Muscle layer of colon (tissue), 2 donors: ENCODE results near the gene GAPVD1.

Experiments
- H3K27ac ChIP-seq: one replicate; pipeline ENCODE4 v1.7.0; 2013; ENCODE audit warnings: low read depth, mild to moderate bottlenecking, low read length, moderate library complexity
- H3K27me3 ChIP-seq, 2 donors: one replicate each; pipeline ENCODE4 v1.7.0; 2013; ENCODE audit warnings: low read length in 2 of 2, mild to moderate bottlenecking in 2 of 2; ENCODE audit not compliant: insufficient read depth in 2 of 2, control insufficient read depth in 1 of 2
- H3K36me3 ChIP-seq: one replicate; pipeline ENCODE4 v1.7.0; 2013; ENCODE audit warnings: mild to moderate bottlenecking, low read length; ENCODE audit not compliant: insufficient read depth
- H3K4me1 ChIP-seq: one replicate; pipeline ENCODE4 v1.7.0; 2013; ENCODE audit warnings: mild to moderate bottlenecking, low read length; ENCODE audit not compliant: insufficient read depth
- H3K4me3 ChIP-seq, 2 donors: one replicate each; pipeline ENCODE4 v1.7.0; 2013; ENCODE audit warnings: low read length in 2 of 2, low read depth in 1 of 2, mild to moderate bottlenecking in 1 of 2, moderate library complexity in 1 of 2
- H3K9ac ChIP-seq: one replicate; pipeline ENCODE4 v1.7.0; 2013; ENCODE audit warnings: low read length
- H3K9me3 ChIP-seq: one replicate; pipeline ENCODE4 v1.7.0; 2013; ENCODE audit warnings: mild to moderate bottlenecking, low read length
- donor health status: abdominal sarcoma.
- donor health status: Adenocarcinoma of cecum.

The GAPVD1 gene

DNA sequence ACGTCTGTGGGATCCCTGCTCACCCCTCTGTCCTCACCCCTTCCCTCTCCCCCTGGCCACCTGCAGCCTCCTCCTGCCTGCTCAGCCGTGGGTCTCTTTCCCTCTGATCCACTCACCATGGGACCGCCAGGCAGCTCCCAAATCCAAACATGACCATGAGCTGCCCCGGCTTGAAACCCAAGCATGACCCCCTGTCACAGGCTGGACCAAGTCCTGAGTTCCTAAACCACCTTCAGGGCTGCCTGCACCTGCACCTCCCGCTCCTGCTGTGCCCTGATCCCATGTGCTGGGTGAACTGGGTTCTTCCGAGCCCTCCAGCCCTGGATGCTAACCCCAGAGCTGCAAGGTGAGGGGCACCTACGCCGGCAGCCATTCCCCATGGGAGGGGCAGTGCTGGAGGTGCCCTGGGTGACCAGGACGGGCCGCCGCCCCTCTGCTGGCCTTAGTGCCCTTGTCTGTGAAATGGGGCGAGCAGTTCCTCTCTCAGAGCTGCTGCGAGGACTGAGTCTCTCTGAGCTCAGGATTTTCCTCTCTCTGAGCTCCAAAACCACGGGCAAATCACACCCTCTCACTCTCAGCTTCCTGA, 149.6 kb downstream of the GAPVD1 start:
- Histone ChIP-seq H3K9ac (no peak overlapping the region), H3K4me1 (peaks cover 7% of the 10 kb centered on the region), H3K4me3 (no peak overlapping the region), H3K9me3 (no peaks in the 10 kb centered on the region), H3K36me3 (no peaks in the 10 kb centered on the region), H3K27ac (no peak overlapping the region), H3K27me3 (no peaks in the 10 kb centered on the region)

DNA sequence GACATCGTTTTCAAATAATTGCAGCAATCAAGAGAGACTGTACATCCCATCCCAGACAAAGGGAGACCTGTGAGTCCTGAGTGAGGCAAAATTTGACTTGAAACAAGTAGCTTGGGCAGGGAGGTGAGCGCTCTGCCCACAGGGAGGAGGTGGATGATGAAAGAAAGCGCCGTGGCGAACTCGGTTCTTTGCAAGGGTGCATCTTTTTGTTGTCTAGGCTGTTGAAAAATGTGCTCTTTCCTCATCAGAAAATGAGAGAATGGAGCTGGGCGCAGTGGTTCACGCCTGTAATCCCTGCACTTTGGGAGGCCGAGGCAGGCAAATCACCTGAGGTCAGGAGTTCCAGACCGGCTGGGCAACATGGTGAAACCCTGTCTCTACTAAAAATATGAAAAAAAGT, 150.5 kb downstream of the GAPVD1 start:
- H3K4me1 ChIP-seq: peaks cover 10% of the 10 kb centered on the region
- H3K4me3 ChIP-seq: no peak overlapping the region
- H3K27ac ChIP-seq: no peak overlapping the region
- H3K36me3 ChIP-seq: no peaks in the 10 kb centered on the region
- H3K9ac ChIP-seq: no peak overlapping the region
- H3K27me3 ChIP-seq: no peaks in the 10 kb centered on the region
- no peaks in the 10 kb centered on the region for H3K9me3 ChIP-seq

DNA sequence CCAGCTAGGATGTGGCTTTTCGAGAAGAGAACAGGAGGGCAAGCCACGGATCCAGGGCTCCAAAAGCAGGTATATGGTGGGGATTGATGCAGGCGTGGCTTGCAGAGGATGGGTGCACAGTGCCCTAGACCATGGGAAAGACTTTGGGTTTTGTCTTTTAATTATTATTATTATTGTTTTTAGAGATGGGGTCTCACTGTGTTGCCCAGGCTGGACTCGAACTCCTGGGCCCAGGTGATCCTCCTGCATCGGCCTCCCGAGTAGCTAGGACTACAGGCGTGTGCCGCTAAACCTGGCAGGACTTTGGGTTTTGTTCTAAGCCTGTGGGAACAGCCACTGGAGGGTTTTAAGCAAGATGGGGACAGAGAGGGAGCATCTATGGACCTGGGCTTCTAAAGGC, 152.0 kb downstream of the GAPVD1 start:
- Histone ChIP-seq H3K4me1 (peaks cover 10% of the 10 kb centered on the region), H3K27ac (no peak overlapping the region), H3K36me3 (no peaks in the 10 kb centered on the region), H3K27me3 (no peaks in the 10 kb centered on the region), H3K9me3 (no peaks in the 10 kb centered on the region), H3K9ac (no peak overlapping the region), H3K4me3 (no peak overlapping the region)

DNA sequence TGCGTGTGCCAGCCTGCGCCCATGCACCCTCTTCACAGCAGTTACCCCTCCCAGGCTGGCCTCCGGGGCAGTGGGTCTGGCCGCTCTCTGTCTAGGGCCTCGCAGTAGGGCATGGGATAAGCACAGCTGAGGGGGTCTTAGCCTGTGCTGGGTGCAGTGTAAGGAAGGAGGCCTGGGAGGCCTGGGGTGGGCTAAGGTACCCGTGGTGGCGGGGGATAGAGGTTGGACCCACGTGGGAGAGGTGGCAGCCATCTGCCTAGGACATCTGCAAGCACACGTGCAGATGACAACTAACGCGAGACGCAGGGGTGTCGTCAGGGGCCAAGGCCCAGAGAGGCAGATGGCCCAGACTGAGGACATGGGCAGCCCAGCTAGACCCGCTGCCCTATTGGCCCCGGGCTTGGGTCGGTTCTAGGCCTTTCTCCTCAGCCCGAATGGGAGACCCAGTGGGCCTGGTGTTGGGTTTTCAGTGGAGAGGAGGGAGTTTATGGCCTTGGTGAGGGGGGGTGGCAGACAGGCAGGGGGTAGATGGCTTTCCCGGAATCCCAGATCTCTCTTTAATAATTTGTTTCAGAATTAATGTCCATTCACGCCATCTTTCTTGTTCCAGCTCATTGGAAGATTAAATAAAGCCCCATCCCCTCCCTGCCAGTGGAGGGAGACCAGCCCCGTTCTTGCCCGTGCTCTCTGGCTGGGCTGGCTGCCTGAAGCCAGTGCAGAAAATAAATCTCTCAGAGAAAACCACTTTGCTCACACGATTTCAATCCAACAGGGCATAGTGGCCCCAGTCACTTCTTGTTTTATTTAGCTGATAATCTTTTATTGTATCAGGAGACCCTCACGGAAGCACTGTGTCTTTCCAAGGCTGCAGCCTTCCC, 154.2 kb downstream of the GAPVD1 start:
- Histone ChIP-seq H3K27ac (no peak overlapping the region), H3K4me3 (no peak overlapping the region), H3K4me1 (peaks cover 10% of the 10 kb centered on the region), H3K27me3 (no peaks in the 10 kb centered on the region), H3K9ac (no peak overlapping the region), H3K36me3 (no peaks in the 10 kb centered on the region), H3K9me3 (no peaks in the 10 kb centered on the region)

DNA sequence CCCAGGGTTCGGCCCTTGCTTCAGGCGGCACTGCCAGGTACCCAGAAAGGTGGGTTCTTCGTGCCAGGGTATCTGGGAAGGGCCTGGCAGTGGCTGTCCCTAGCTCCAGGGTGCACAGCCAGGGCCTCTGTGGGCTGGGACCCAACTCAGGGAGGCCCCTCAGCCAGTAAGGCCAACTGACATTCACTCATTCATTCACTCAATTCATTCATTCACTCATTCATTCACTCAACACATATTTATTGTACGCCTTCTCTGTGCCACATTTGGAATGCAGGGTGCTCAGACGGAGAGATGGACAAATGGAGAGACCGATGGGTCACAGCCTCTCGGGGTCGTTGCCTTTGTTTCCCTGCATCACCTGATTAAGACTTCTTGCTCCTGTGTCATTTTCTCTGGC, 154.9 kb downstream of the GAPVD1 start:
- peaks cover 10% of the 10 kb centered on the region for H3K4me1 ChIP-seq
- no peak overlapping the region for H3K4me3 ChIP-seq
- H3K36me3 ChIP-seq: no peaks in the 10 kb centered on the region
- H3K27ac ChIP-seq: no peak overlapping the region
- no peaks in the 10 kb centered on the region for H3K9me3 ChIP-seq
- H3K27me3 ChIP-seq: no peaks in the 10 kb centered on the region
- no peak overlapping the region for H3K9ac ChIP-seq
